ENCODE results near the gene NEK9. TPM values are rescaled to one million over a fixed set of nuclear protein-coding genes. Genes with fewer than 3 reads are reported as not detected.
A peak's percentile ranks its signal among the peaks of the same experiment; 100 is the strongest.

The NEK9 gene
- total RNA-seq, 2 donors from 2014 or later = 26.4 to 38.4 TPM

DNA sequence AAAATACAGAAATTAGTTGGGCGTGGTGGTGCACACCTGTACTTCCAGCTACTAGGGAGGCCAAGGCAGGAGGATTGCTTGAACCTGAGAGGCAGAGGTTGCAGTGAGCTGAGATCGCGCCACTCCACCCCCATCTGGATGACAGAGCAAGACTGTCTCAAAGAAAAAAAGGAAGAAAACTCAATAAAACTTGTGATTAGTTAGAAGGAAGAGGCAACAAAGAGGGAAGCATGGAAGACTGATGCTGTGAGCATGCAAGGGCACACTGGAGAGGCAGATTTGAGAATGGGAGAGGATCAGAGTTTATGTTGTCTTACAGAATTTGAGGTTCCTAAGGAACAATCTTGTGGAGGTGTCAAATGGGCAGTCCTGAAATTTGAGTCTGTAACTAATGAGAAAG lies 60.2 kb downstream of the NEK9 start:
- Histone ChIP-seq H3K36me3 (replicated peaks in 1 of 2; ENCODE audit: insufficient read depth in 1 of 2, low read depth in 2 of 2) (no peaks in the 10 kb centered on the region), H3K27me3 (no peaks in the 10 kb centered on the region), H3K4me3 (no peak overlapping the region), H3K27ac (no peak overlapping the region), H3K4me1 (peaks cover 51% of the 10 kb centered on the region), H3K9me3 (no peaks in the 10 kb centered on the region)
- TF ChIP-seq POLR2A (IDR thresholded peaks at IDR 0.05) = no peak
- TF ChIP-seq, protein P1, sequence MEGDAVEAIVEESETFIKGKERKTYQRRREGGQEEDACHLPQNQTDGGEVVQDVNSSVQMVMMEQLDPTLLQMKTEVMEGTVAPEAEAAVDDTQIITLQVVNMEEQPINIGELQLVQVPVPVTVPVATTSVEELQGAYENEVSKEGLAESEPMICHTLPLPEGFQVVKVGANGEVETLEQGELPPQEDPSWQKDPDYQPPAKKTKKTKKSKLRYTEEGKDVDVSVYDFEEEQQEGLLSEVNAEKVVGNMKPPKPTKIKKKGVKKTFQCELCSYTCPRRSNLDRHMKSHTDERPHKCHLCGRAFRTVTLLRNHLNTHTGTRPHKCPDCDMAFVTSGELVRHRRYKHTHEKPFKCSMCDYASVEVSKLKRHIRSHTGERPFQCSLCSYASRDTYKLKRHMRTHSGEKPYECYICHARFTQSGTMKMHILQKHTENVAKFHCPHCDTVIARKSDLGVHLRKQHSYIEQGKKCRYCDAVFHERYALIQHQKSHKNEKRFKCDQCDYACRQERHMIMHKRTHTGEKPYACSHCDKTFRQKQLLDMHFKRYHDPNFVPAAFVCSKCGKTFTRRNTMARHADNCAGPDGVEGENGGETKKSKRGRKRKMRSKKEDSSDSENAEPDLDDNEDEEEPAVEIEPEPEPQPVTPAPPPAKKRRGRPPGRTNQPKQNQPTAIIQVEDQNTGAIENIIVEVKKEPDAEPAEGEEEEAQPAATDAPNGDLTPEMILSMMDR (IDR thresholded peaks at IDR 0.05) = no peak
- ATAC-seq (no peak), DNase-seq (no peak)
- intact Hi-C loops (cut with DNase I) = no loop called here
- WGBS, 2 donors = 86 to 92% methylated on average over 3 of the region's 3 CpGs

DNA sequence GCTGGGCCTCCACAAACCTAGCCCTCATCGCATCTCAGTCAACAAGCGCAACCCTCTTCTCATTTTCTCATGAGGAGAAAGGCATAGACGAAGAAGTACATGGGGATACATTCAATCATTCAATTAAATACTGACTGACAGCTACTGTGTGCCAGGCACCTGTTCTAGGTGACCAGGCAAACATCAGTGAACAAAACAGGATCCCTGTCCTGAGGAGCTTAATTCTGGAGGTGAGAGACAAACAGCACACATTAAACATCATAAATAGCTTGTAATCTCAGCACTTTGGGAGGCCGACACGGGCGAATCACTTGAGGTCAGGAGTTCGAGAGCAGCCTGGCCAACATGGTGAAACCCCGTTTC lies 62.7 kb downstream of the NEK9 start:
- Histone ChIP-seq H3K36me3 (replicated peaks in 1 of 2; ENCODE audit: insufficient read depth in 1 of 2, low read depth in 2 of 2) (no peaks in the 10 kb centered on the region), H3K4me1 (peaks cover 30% of the 10 kb centered on the region), H3K27ac (peak overlapping the region in 3 of 4 donors; percentile 61 to 83 (median 74)), H3K4me3 (peak overlapping the region in 1 of 2 donors; percentile 86), H3K9me3 (no peaks in the 10 kb centered on the region), H3K27me3 (no peaks in the 10 kb centered on the region)
- intact Hi-C loops (cut with DNase I) = no loop called here
- ATAC-seq = no peak
- TF ChIP-seq, protein P1 (IDR thresholded peaks at IDR 0.05) = no peak
- TF ChIP-seq POLR2A (IDR thresholded peaks at IDR 0.05) = no peak
- WGBS, 2 donors = 56 to 79% methylated on average over 6 to 8 of the region's 8 CpGs
- DNase-seq = no peak

DNA sequence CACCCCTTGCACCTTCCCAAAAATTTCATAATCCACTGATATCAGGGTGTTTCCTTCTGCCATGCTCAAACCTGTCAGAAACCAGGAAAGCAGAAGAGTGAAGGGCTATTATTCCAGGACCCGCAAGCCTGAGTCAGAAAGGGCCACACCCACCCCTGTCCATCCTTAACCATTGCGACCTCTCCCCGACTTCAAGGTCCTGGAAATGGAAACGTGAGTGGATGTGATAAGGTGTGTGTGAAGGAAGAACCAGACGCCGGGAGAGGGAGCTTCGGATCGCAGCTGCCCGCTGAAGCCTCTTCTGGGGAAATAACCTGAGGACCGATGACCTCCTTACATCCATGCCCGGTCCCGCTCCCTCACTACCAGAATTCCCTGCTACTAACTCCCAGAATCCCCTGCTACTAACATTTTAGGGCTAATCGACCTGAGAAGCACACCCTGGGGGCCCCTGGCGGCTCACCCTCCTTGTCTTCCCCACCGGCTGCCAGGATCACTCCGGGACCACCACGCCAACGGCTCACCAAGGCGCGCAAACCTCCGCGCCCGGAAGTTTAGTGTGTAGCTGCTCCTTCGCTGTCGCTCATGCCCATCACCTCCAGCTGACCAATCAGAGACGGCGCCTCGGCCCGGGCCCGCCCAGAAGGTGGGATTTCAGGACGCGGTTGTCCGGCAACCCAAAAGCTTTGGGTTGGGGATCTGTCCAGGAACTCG lies 63.2 kb downstream of the NEK9 start, which contains the start of gene ACYP1:
Gene ACYP1, minus strand, starts transcription at position 534 of the 714 bp plus-strand sequence. Its CDS starts 471 bp downstream, at position 63.
- peak in 2 of 3 donors; percentile 29 to 45 for TF ChIP-seq POLR2A (IDR thresholded peaks at IDR 0.05)
- TF ChIP-seq, protein P1 (IDR thresholded peaks at IDR 0.05) = no peak
- H3K27ac ChIP-seq = peak within 1 kb of the TSS; percentile 48 to 83 (median 68)
- H3K36me3 ChIP-seq (replicated peaks in 1 of 2; ENCODE audit: insufficient read depth in 1 of 2, low read depth in 2 of 2) = no peaks in the 10 kb centered on the region
- no peaks in the 10 kb centered on the region for H3K27me3 ChIP-seq
- H3K4me3 ChIP-seq = peak within 1 kb of the TSS; percentile 69 to 86
- peaks cover 26% of the 10 kb centered on the region for H3K4me1 ChIP-seq
- intact Hi-C loops (cut with DNase I) = no loop called here
- ATAC-seq (peak; percentile 97), DNase-seq (peak; percentile 91 to 94 (median 92))
- no peaks in the 10 kb centered on the region for H3K9me3 ChIP-seq
- 0 to 1% methylated on average over 23 to 34 of the region's 34 CpGs for WGBS, 2 donors

DNA sequence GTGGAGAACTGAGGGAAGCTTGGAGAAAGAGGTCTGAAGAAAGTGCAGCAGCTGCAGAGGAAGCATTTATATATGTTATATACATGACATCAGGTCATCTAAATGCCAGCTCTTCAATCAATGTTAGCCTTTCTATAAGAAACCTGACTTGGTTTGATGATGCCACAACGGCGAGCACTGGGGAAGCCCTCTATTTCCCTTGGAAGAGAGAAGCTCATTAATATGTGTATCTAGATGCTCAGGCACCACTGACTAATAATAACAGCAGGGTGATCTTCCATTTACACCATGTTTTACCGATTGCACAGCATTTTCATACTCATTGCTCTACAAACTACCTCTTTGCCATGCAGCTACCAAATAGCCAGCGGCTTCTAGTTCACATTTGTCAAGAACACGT lies 63.8 kb downstream of the NEK9 start:
- DNase-seq (no peak), ATAC-seq (no peak)
- no peaks in the 10 kb centered on the region for H3K36me3 ChIP-seq (replicated peaks in 1 of 2; ENCODE audit: insufficient read depth in 1 of 2, low read depth in 2 of 2)
- H3K9me3 ChIP-seq = no peaks in the 10 kb centered on the region
- peaks cover 20% of the 10 kb centered on the region for H3K4me1 ChIP-seq
- intact Hi-C loops (cut with DNase I) = no loop called here
- WGBS, 2 donors = 29 to 33% methylated on average over 5 of the region's 5 CpGs
- peak overlapping the region in 1 of 4 donors; percentile 83 for H3K27ac ChIP-seq
- H3K27me3 ChIP-seq = no peaks in the 10 kb centered on the region
- TF ChIP-seq, protein P1 (IDR thresholded peaks at IDR 0.05) = no peak
- no peak for TF ChIP-seq POLR2A (IDR thresholded peaks at IDR 0.05)
- no peak overlapping the region for H3K4me3 ChIP-seq

DNA sequence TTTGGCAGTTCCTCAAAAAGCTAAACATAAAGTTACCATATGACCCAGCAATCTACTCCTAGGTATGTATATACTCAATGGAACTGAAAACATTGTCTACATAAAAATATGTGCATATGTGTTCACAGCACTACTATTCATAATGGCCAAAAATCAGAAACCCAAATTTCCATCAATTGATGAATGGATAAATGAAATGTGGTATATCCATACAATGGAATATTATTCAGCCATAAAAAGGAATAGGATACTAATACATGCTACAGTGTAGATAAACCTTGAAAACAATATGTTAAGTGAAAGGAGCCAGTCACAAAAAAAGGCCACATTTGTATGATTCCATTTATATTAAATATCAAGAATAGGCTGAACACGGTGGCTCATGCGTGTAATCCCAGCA lies 66.4 kb downstream of the NEK9 start:
- intact Hi-C loops (cut with DNase I) = no loop called here
- H3K4me1 ChIP-seq = peaks cover 10% of the 10 kb centered on the region
- H3K4me3 ChIP-seq = no peak overlapping the region
- TF ChIP-seq POLR2A (IDR thresholded peaks at IDR 0.05) = no peak
- TF ChIP-seq, protein P1 (IDR thresholded peaks at IDR 0.05) = no peak
- H3K36me3 ChIP-seq (replicated peaks in 1 of 2; ENCODE audit: insufficient read depth in 1 of 2, low read depth in 2 of 2) = no peaks in the 10 kb centered on the region
- WGBS, 2 donors = 73 to 100% methylated on average over 2 of the region's 2 CpGs
- no peaks in the 10 kb centered on the region for H3K27me3 ChIP-seq
- H3K27ac ChIP-seq = no peak overlapping the region
- no peak for ATAC-seq
- H3K9me3 ChIP-seq = no peaks in the 10 kb centered on the region
- DNase-seq = no peak

Data from body of pancreas (tissue), 4 donors.